Upper lobe of right lung (tissue), 1 donor: ENCODE measurements around the gene SACM1L. TPM values are rescaled to one million over a fixed set of nuclear protein-coding genes. Genes with fewer than 3 reads are reported as not detected.
"Not testable (repeated sequence)": the region's sequence is repeated elsewhere in the genome, so short reads cannot be mapped to it uniquely, and the experiment has no call there.

Source experiments
- ATAC-seq: fragments of 200-7000 bp; cut with Tn5 transposase; one replicate; pipeline ENCODE4 v1.9.1; 2020; ENCODE audit warnings: mild to moderate bottlenecking, moderate library complexity
- DNase-seq: peaks from one replicate; pipeline ENCODE4 v3.0.0-alpha.2; 2020
- H3K27ac ChIP-seq: fragments of 200-600 bp; one replicate; pipeline ENCODE4 v1.8.0; 2022
- H3K27me3 ChIP-seq: fragments of 200-600 bp; one replicate; pipeline ENCODE4 v1.8.0; 2022; ENCODE audit warnings: mild to moderate bottlenecking
- H3K36me3 ChIP-seq: fragments of 200-600 bp; one replicate; pipeline ENCODE4 v1.8.0; 2022
- H3K4me1 ChIP-seq: fragments of 200-600 bp; one replicate; pipeline ENCODE4 v1.8.0; 2022
- H3K4me3 ChIP-seq: fragments of 200-600 bp; one replicate; pipeline ENCODE4 v1.8.0; 2022; ENCODE audit warnings: mild to moderate bottlenecking
- H3K9me3 ChIP-seq: fragments of 200-600 bp; one replicate; pipeline ENCODE4 v1.8.0; 2022
- intact Hi-C: fragments of 100-400 bp; cut with DNase I; formaldehyde crosslinking; loops from one replicate; pipeline ENCODE4 v1.11.0; 2022
- total RNA-seq: library from RNA; stranded (reverse); fragmentation: NEBNext Ultra II Directional; extraction: Animal tissue kit (Norgen Biotek cat#: 25700); gene quantifications from one replicate; pipeline ENCODE4 v1.2.1, GENCODE V29; 2021
- TF ChIP-seq, protein P1 (sequence below): fragments of 200-600 bp; IDR thresholded peaks from one replicate; pipeline ENCODE4 v1.8.0; 2022; ENCODE audit warnings: antibody characterized with exemption
- donor health status: DM: no; HTN: yes; CAD: no; lungs with severe emphysema.

Gene SACM1L
- total RNA-seq, 1 donor from 2014 or later, result 77.1 TPM

DNA sequence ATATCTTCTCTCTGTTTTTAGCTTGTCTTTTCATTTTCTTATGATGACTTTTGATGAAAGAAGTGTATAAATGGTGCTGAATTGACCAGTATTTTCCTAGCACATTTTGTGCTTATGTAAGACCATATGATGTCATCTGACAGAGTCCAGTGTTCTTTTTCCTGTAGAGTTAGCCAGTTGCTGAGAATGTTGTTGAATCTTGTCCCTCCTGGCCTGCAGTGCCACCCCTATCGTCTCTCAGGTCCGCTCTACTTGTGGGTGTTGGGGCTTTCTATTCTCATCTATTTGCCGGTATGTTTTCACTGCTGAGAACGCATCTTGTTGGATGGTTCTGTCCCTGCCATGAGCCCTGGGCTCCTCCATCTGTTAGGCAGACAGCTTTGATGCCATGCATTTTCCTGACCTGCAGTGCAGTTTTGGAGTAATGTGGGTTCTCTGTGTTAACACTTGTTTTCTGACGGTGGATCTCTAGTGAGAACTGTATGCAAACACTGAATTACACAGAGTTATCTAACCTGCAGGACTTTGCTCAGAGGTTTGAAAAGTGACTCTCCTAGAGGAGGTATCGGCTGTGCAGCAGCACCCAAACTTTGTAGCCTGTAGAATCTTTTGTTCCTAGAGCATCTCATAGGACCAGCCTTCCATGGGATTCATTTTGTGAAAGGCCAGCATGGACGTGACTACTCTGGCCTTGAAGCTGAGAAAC is 62.5 kb downstream of the SACM1L start:
- H3K4me1 ChIP-seq, result no peaks in the 10 kb centered on the region
- no peak for ATAC-seq
- no peak for DNase-seq
- H3K9me3 ChIP-seq, result no peaks in the 10 kb centered on the region
- TF ChIP-seq, protein P1, sequence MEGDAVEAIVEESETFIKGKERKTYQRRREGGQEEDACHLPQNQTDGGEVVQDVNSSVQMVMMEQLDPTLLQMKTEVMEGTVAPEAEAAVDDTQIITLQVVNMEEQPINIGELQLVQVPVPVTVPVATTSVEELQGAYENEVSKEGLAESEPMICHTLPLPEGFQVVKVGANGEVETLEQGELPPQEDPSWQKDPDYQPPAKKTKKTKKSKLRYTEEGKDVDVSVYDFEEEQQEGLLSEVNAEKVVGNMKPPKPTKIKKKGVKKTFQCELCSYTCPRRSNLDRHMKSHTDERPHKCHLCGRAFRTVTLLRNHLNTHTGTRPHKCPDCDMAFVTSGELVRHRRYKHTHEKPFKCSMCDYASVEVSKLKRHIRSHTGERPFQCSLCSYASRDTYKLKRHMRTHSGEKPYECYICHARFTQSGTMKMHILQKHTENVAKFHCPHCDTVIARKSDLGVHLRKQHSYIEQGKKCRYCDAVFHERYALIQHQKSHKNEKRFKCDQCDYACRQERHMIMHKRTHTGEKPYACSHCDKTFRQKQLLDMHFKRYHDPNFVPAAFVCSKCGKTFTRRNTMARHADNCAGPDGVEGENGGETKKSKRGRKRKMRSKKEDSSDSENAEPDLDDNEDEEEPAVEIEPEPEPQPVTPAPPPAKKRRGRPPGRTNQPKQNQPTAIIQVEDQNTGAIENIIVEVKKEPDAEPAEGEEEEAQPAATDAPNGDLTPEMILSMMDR, result no peak
- intact Hi-C loops, result no loop called here
- H3K4me3 ChIP-seq, result no peak overlapping the region
- H3K36me3 ChIP-seq, result peaks cover 5% of the 10 kb centered on the region
- H3K27me3 ChIP-seq, result no peaks in the 10 kb centered on the region
- H3K27ac ChIP-seq, result no peak overlapping the region

DNA sequence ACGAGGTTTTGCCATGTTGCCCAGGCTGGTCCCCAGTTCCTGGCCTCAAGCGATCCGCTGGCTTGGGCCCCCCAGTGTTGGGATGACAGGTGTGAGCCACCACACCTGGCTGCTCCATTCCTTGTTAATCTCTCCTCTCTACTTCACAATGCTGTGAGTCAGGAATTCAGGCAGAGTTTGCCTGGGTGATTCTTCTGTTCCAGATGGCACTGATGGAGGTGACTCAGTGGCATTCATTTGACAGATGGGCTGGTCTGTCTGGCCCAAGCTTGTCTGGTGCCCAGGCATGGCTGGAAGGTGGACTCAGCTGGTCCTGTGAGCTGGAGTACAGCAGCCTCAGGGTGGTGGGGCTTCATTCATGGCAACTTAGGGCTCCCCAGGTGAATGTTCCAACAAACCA is 63.9 kb downstream of the SACM1L start:
- Histone ChIP-seq H3K4me3 (no peak overlapping the region), H3K27me3 (no peaks in the 10 kb centered on the region), H3K36me3 (peaks cover under 1% of the 10 kb centered on the region), H3K27ac (no peak overlapping the region), H3K9me3 (no peaks in the 10 kb centered on the region), H3K4me1 (no peaks in the 10 kb centered on the region)
- TF ChIP-seq, protein P1, result no peak
- intact Hi-C loops, result no loop called here
- DNase-seq (no peak), ATAC-seq (no peak)

DNA sequence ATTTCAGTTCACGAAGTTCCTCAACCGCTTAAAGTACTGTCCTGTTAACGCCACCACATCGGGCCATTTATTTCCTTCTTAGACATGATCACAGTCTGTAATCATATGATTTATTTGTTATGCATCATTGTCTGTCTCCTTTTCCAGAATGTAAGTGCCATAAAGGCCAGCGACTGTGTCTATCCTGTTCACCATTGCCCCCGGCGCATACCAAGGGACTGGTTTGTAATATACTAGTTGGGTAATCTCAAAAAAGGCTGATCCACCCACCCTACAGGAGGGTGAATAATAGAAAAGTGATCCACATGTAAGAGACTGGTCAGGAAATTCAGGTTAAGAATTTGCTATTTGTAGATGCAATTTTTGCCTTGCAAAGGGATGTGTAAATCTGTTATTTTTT is 65.3 kb downstream of the SACM1L start:
- no peaks in the 10 kb centered on the region for H3K4me1 ChIP-seq
- TF ChIP-seq, protein P1, result no peak
- no peaks in the 10 kb centered on the region for H3K9me3 ChIP-seq
- no peaks in the 10 kb centered on the region for H3K36me3 ChIP-seq
- DNase-seq (no peak), ATAC-seq (no peak)
- H3K4me3 ChIP-seq, result no peak overlapping the region
- H3K27me3 ChIP-seq, result no peaks in the 10 kb centered on the region
- H3K27ac ChIP-seq, result no peak overlapping the region
- intact Hi-C loops, result no loop called here

DNA sequence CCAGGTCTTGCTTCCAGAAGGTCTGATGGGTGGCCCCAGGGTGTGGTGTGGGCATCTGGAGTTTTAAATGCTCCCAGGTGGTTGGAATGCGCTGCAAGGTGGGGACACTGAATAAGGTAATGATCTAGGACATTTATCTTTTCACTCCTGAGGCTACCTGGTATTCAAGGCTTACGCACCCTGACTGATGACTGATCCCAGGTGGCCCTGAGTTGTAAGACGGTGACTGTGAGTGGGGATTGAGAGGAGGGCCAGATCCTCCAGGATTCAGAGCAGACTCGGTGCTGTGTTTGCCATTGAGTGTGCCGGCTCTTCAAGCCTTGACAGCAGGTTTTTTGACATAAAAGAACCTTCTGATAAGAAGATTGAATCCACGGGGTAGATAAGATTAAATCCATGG is 66.9 kb downstream of the SACM1L start:
- Histone ChIP-seq H3K4me1 (no peaks in the 10 kb centered on the region), H3K27ac (no peak overlapping the region), H3K27me3 (no peaks in the 10 kb centered on the region), H3K36me3 (no peaks in the 10 kb centered on the region), H3K4me3 (no peak overlapping the region), H3K9me3 (no peaks in the 10 kb centered on the region)
- DNase-seq, result no peak
- TF ChIP-seq, protein P1, result no peak
- no peak for ATAC-seq
- intact Hi-C loops, result no loop called here

DNA sequence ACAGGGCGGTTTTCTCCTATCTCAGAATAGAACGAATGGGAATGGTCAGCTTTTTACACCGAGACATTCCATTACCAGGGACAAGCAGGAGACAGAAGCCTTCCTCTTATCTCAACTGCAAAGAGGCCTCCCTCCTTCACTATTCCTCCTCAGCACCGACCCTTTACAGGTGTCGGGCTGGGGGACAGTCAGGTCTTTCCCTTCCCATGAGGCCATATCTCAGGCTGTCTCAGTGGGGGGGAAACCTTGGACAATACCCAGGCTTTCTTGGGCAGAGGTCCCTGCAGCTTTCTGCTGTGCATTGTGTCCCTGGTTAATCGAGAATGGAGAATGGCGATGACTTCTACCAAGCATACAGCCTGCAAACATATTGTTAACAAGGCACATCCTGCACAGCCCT is 67.9 kb downstream of the SACM1L start:
- intact Hi-C loops, DNase-seq, H3K27ac ChIP-seq, H3K4me3 ChIP-seq, ATAC-seq, H3K4me1 ChIP-seq, H3K9me3 ChIP-seq, H3K27me3 ChIP-seq, H3K36me3 ChIP-seq: not testable (repeated sequence)

DNA sequence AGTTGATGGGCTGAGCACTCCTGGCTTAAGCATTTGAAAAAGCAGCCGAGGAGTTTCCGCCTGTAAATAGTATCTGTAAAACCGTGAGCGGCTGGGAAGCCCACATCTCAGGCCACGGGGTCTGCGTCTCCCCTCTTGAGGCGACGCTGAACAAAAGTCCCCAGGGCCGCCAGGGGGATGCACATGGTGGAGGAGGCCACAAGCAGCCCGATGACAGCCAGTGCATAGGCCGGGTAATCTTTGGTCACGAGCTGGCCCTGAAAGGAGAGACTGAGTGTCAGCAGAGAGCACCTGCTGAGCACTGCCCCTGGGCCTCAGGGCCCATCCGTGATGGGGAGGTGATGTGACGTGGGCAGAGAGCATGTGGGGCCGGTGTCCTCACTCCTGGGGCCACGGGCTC is 69.7 kb downstream of the SACM1L start:
- H3K27me3 ChIP-seq, result no peaks in the 10 kb centered on the region
- H3K36me3 ChIP-seq, result no peaks in the 10 kb centered on the region
- ATAC-seq, result no peak
- intact Hi-C loops, result no loop called here
- no peak overlapping the region for H3K4me3 ChIP-seq
- H3K27ac ChIP-seq, result no peak overlapping the region
- TF ChIP-seq, protein P1, result no peak
- no peak for DNase-seq
- no peaks in the 10 kb centered on the region for H3K4me1 ChIP-seq
- no peaks in the 10 kb centered on the region for H3K9me3 ChIP-seq
